Upper lobe of right lung (tissue), 1 donor: Measurements from ENCODE around the gene PHF2. TPM values are rescaled to one million over a fixed set of nuclear protein-coding genes. Genes with fewer than 3 reads are reported as not detected.
A peak's percentile ranks its signal among the peaks of the same experiment; 100 is the strongest.

Experiments
- ATAC-seq: fragments of 200-7000 bp; cut with Tn5 transposase; one replicate; pipeline ENCODE4 v1.9.1; 2020; ENCODE audit warnings: mild to moderate bottlenecking, moderate library complexity
- DNase-seq: peaks from one replicate; pipeline ENCODE4 v3.0.0-alpha.2; 2020
- H3K27ac ChIP-seq: fragments of 200-600 bp; one replicate; pipeline ENCODE4 v1.8.0; 2022
- H3K27me3 ChIP-seq: fragments of 200-600 bp; one replicate; pipeline ENCODE4 v1.8.0; 2022; ENCODE audit warnings: mild to moderate bottlenecking
- H3K36me3 ChIP-seq: fragments of 200-600 bp; one replicate; pipeline ENCODE4 v1.8.0; 2022
- H3K4me1 ChIP-seq: fragments of 200-600 bp; one replicate; pipeline ENCODE4 v1.8.0; 2022
- H3K4me3 ChIP-seq: fragments of 200-600 bp; one replicate; pipeline ENCODE4 v1.8.0; 2022; ENCODE audit warnings: mild to moderate bottlenecking
- H3K9me3 ChIP-seq: fragments of 200-600 bp; one replicate; pipeline ENCODE4 v1.8.0; 2022
- intact Hi-C: fragments of 100-400 bp; cut with DNase I; formaldehyde crosslinking; loops from one replicate; pipeline ENCODE4 v1.11.0; 2022
- total RNA-seq: library from RNA; stranded (reverse); fragmentation: NEBNext Ultra II Directional; extraction: Animal tissue kit (Norgen Biotek cat#: 25700); gene quantifications from one replicate; pipeline ENCODE4 v1.2.1, GENCODE V29; 2021
- TF ChIP-seq, protein P1 (sequence below): fragments of 200-600 bp; IDR thresholded peaks from one replicate; pipeline ENCODE4 v1.8.0; 2022; ENCODE audit warnings: antibody characterized with exemption
- donor health status: DM: no; HTN: yes; CAD: no; lungs with severe emphysema.

PHF2 gene
- total RNA-seq, 1 donor from 2014 or later: 37.0 TPM

GRCh38 chr9:93549611-93550010, 26.8 kb upstream of the PHF2 start:
- intact Hi-C loops: loop anchor here (10.0 kb wide), 1 partner anchor 105 kb away; no protein-coding TSS in a partner anchor
- no peaks in the 10 kb centered on the region for H3K9me3 ChIP-seq
- TF ChIP-seq, protein P1, sequence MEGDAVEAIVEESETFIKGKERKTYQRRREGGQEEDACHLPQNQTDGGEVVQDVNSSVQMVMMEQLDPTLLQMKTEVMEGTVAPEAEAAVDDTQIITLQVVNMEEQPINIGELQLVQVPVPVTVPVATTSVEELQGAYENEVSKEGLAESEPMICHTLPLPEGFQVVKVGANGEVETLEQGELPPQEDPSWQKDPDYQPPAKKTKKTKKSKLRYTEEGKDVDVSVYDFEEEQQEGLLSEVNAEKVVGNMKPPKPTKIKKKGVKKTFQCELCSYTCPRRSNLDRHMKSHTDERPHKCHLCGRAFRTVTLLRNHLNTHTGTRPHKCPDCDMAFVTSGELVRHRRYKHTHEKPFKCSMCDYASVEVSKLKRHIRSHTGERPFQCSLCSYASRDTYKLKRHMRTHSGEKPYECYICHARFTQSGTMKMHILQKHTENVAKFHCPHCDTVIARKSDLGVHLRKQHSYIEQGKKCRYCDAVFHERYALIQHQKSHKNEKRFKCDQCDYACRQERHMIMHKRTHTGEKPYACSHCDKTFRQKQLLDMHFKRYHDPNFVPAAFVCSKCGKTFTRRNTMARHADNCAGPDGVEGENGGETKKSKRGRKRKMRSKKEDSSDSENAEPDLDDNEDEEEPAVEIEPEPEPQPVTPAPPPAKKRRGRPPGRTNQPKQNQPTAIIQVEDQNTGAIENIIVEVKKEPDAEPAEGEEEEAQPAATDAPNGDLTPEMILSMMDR: no peak
- no peaks in the 10 kb centered on the region for H3K4me1 ChIP-seq
- no peak for DNase-seq
- no peak for ATAC-seq
- peaks cover 86% of the 10 kb centered on the region for H3K36me3 ChIP-seq
- H3K4me3 ChIP-seq: no peak overlapping the region
- H3K27ac ChIP-seq: no peak overlapping the region
- H3K27me3 ChIP-seq: no peaks in the 10 kb centered on the region

- no peaks in the 10 kb centered on the region for H3K27me3 ChIP-seq
- ATAC-seq: no peak
- H3K36me3 ChIP-seq: peaks cover 90% of the 10 kb centered on the region
These were observed 23.5 kb upstream of the PHF2 start for GRCh38 chr9:93552923-93553322.

GRCh38 chr9:93555370-93555769, 21.0 kb upstream of the PHF2 start:
- ATAC-seq: no peak
- intact Hi-C loops: loop anchor here (10.0 kb wide), 1 partner anchor 111 kb away; no protein-coding TSS in a partner anchor
- peaks cover 92% of the 10 kb centered on the region for H3K36me3 ChIP-seq

More at GRCh38 chr9:93552923-93553322, 23.5 kb upstream of the PHF2 start:
- DNase-seq: no peak
- intact Hi-C loops: loop anchor here (10.0 kb wide), 1 partner anchor 108 kb away; no protein-coding TSS in a partner anchor
- no peak overlapping the region for H3K4me3 ChIP-seq
- H3K9me3 ChIP-seq: no peaks in the 10 kb centered on the region
- H3K27ac ChIP-seq: no peak overlapping the region
- TF ChIP-seq, protein P1: no peak
- H3K4me1 ChIP-seq: no peaks in the 10 kb centered on the region

DNA sequence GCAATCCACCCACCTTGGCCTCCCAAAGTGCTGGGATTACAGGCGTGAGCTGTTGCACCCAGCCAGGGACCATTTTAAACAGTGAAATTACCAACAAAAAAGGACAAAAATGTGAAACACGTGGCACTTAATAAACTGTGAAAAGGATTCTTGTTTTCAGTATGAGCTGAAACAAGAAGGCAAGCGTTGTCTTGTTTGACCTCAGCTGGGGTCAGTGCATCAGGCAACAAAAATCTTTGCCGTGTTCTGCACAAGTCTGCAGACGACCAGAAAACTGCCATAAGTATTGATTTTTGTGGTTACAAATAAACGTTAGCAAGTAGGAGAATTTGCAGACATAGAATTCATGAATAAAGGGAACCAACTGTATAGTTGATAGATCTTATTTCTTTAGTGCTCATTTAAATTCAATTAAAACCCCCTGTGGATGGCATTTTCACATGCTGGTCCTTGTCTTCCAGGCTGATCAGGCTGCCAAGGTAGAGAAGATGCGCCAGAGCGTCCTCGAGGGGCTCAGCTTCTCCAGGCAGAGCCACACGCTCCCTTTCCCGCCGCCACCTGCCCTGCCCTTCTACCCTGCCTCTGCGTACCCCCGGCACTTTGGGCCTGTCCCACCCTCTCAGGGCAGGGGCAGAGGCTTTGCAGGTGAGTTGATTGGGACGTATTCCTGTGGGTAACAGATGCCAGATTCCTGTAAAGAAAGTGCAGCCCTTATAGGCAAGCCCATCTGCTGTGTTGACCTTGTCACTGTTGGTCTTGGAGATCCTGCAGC, 18.8 kb upstream of the PHF2 start:
- DNase-seq: no peak
- Histone ChIP-seq H3K36me3 (peaks cover 92% of the 10 kb centered on the region), H3K27ac (no peak overlapping the region), H3K9me3 (no peaks in the 10 kb centered on the region), H3K4me1 (no peaks in the 10 kb centered on the region), H3K27me3 (no peaks in the 10 kb centered on the region), H3K4me3 (no peak overlapping the region)
- intact Hi-C loops: loop anchor here (10.0 kb wide), 1 partner anchor 113 kb away; no protein-coding TSS in a partner anchor
- TF ChIP-seq, protein P1: no peak
- no peak for ATAC-seq

More at GRCh38 chr9:93555370-93555769, 21.0 kb upstream of the PHF2 start:
- Histone ChIP-seq H3K4me3 (no peak overlapping the region), H3K4me1 (no peaks in the 10 kb centered on the region), H3K9me3 (no peaks in the 10 kb centered on the region), H3K27me3 (no peaks in the 10 kb centered on the region), H3K27ac (no peak overlapping the region)
- TF ChIP-seq, protein P1: no peak
- DNase-seq: no peak

DNA sequence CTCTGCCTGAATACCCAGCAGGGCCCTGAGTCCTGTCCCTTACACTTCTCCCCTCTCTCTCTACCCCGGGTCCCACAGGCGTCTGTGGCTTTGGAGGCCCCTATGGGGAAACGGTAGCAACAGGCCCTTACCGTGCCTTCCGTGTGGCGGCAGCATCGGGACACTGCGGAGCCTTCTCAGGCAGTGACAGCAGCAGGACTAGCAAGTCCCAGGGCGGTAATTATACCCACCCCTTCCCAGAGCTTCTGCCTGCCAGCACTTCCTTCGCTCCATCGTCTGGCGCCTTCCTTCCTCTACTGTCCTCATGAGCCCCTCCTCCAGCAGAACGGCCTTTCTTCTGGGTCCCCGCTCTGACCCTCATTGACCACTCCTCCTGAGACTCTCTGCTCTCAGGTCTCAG, 17.9 kb upstream of the PHF2 start:
- intact Hi-C loops: loop anchor here (10.0 kb wide), 1 partner anchor 114 kb away; no protein-coding TSS in a partner anchor
- no peak overlapping the region for H3K27ac ChIP-seq
- ATAC-seq (peak; percentile 19), DNase-seq (no peak)
- no peaks in the 10 kb centered on the region for H3K9me3 ChIP-seq
- TF ChIP-seq, protein P1: no peak
- H3K36me3 ChIP-seq: peaks cover 92% of the 10 kb centered on the region
- H3K27me3 ChIP-seq: no peaks in the 10 kb centered on the region
- no peak overlapping the region for H3K4me3 ChIP-seq
- no peaks in the 10 kb centered on the region for H3K4me1 ChIP-seq
